Sigmoid colon (tissue), 7 donors: Measurements from ENCODE around the gene MYEOV. TPM values are rescaled to one million over a fixed set of nuclear protein-coding genes. Genes with fewer than 3 reads are reported as not detected.

Source experiments
- DNase-seq: peaks from one replicate; pipeline ENCODE4 v3.0.0-alpha.2; 2019
- H3K27ac ChIP-seq, 4 donors: fragments of 200-600 bp; sonication (generic); one replicate each; pipeline ENCODE4 v1.5.1; 2016 to 2019; ENCODE audit warnings: mild to moderate bottlenecking in 1 of 4
- H3K27me3 ChIP-seq, 3 donors: fragments of 200-600 bp; sonication (generic); one replicate each; pipeline ENCODE4 v1.5.1; 2019; ENCODE audit warnings: mild to moderate bottlenecking in 1 of 3
- H3K36me3 ChIP-seq, 4 donors: fragments of 200-600 bp; sonication (generic); one replicate each; pipeline ENCODE4 v1.5.1; 2016 to 2019
- H3K4me1 ChIP-seq, 4 donors: fragments of 200-600 bp; sonication (generic); one replicate each; pipeline ENCODE4 v1.5.1; 2017 to 2019
- H3K4me3 ChIP-seq, 4 donors: fragments of 200-600 bp; sonication (generic); one replicate each; pipeline ENCODE4 v1.5.1; 2017 to 2019; ENCODE audit warnings: mild to moderate bottlenecking in 2 of 4, moderate library complexity in 1 of 4
- H3K9me3 ChIP-seq, 4 donors: fragments of 200-600 bp in 3 of 4; sonication (generic) in 3 of 4; one replicate each; pipeline versions ENCODE4 v1.5.1 to v1.6.1; 2013 to 2019
- EP300 ChIP-seq, 4 donors: sonication (generic); formaldehyde crosslinking; IDR thresholded peaks; one replicate each; pipeline ENCODE4 v1.6.1; 2017; ENCODE audit warnings: antibody characterized with exemption in 4 of 4
- POLR2A ChIP-seq, 2 donors: fragments of 450-650 bp; IDR thresholded peaks; one replicate each; pipeline ENCODE4 v1.6.1; 2016; ENCODE audit warnings: antibody characterized with exemption in 2 of 2, mild to moderate bottlenecking in 2 of 2, moderate library complexity in 2 of 2
- POLR2AphosphoS5 ChIP-seq, 4 donors: sonication (generic); formaldehyde crosslinking; IDR thresholded peaks; one replicate each; pipeline ENCODE4 v1.6.1; 2017; ENCODE audit warnings: antibody characterized with exemption in 4 of 4
- WGBS, 2 donors: extraction: QIAGEN DNeasy Blood & Tissue Kit; methylation state at CpG; one replicate each; pipeline ENCODE4 v1.1.7; 2013; 5-methylcytosine and 5-hydroxymethylcytosine counted together
- intact Hi-C: fragments of 100-400 bp; cut with DNase I; formaldehyde crosslinking; loops from one replicate; pipeline ENCODE4 v1.15.1; 2023
- polyA plus RNA-seq, 3 donors: library from polyadenylated mRNA; stranded (reverse); fragments of 200-250 nt; gene quantifications; one replicate each; pipeline ENCODE4 v1.2.3, GENCODE V29; 2013
- total RNA-seq, 4 donors: library from RNA; depleted of rRNA; stranded (reverse); fragments of >200 nt; gene quantifications; one replicate each; pipeline ENCODE4 v1.1.0, GENCODE V29; 2016
- TF ChIP-seq, protein P1 (sequence below), 4 experiments: fragments of 450-650 bp in 3 of 4; fragments of 200-600 bp in 1 of 4; IDR thresholded peaks; one replicate each; pipeline ENCODE4 v1.5.1; 2016 to 2019; ENCODE audit warnings: antibody characterized with exemption in 4 of 4, mild to moderate bottlenecking in 3 of 4, moderate library complexity in 2 of 4
- donor health status: healthy with polysubstance abuse.
- donor health status: Bipolar disorder and iron deficiency.
- donor health status: healthy.

MYEOV gene
- total and polyA plus RNA-seq, 7 donors, result 1.2 to 11.1 (median 10.1) TPM; not detected in 4

DNA sequence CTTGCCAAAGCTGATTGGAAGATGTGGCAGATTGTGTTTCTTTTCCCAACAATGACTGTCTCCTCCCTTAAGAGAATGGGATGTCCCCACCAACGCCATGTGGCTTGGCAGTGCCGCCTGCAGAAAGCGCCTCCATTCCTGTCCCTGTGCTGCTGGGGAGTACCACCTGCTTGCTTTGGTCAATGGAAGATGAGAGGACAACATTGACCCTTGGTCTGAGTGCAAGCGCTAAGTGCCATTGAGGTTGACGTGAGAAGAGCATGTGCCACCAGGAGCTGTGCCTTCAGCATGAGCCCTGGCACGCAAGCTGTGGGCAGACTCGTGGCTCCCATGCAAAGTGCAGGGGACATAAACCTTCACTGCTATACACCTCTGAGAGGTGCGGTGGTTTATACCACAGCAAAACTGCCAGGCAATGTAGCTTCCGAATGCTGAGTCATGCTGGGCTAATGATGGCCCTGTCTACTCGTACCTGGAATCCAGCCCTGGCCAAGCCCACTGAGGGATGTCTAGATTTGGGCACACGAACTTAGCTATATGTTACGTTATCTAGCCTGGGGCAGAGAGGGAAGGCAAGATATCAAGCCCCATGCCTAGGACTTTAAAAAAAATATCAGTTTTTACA is 41.9 kb downstream of the MYEOV start:
- 83 to 89% methylated on average over 12 of the region's 12 CpGs for whole genome bisulfite sequencing, 2 donors
- intact Hi-C loops, result no loop called here
- DNase-seq, result no peak
- Histone ChIP-seq H3K27me3 (peaks cover 0 to under 1% (median 0%) of the 10 kb centered on the region in 3 donors), H3K4me1 (no peaks in the 10 kb centered on the region), H3K27ac (no peak overlapping the region), H3K4me3 (no peak overlapping the region), H3K36me3 (no peaks in the 10 kb centered on the region), H3K9me3 (peaks cover 0 to 2% (median 0%) of the 10 kb centered on the region in 4 donors)
- TF ChIP-seq EP300 (IDR thresholded peaks at IDR 0.05), result no peak

GRCh38 chr11:69337211-69337721 is 43.3 kb downstream of the MYEOV start:
- Histone ChIP-seq H3K27me3 (peaks cover 0 to 2% (median 0%) of the 10 kb centered on the region in 3 donors), H3K4me1 (no peaks in the 10 kb centered on the region), H3K9me3 (no peaks in the 10 kb centered on the region), H3K36me3 (no peaks in the 10 kb centered on the region), H3K27ac (no peak overlapping the region), H3K4me3 (no peak overlapping the region)
- intact Hi-C loops, result no loop called here
- no peak for DNase-seq
- 4 to 18% methylated on average over 6 of the region's 6 CpGs for WGBS, 2 donors
- TF ChIP-seq POLR2AphosphoS5 (IDR thresholded peaks at IDR 0.05), result no peak
- TF ChIP-seq, protein P1, sequence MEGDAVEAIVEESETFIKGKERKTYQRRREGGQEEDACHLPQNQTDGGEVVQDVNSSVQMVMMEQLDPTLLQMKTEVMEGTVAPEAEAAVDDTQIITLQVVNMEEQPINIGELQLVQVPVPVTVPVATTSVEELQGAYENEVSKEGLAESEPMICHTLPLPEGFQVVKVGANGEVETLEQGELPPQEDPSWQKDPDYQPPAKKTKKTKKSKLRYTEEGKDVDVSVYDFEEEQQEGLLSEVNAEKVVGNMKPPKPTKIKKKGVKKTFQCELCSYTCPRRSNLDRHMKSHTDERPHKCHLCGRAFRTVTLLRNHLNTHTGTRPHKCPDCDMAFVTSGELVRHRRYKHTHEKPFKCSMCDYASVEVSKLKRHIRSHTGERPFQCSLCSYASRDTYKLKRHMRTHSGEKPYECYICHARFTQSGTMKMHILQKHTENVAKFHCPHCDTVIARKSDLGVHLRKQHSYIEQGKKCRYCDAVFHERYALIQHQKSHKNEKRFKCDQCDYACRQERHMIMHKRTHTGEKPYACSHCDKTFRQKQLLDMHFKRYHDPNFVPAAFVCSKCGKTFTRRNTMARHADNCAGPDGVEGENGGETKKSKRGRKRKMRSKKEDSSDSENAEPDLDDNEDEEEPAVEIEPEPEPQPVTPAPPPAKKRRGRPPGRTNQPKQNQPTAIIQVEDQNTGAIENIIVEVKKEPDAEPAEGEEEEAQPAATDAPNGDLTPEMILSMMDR (IDR thresholded peaks at IDR 0.05), result no peak
- TF ChIP-seq EP300 (IDR thresholded peaks at IDR 0.05), result no peak
- no peak for TF ChIP-seq POLR2A (IDR thresholded peaks at IDR 0.05)

GRCh38 chr11:69339041-69339733 is 45.2 kb downstream of the MYEOV start:
- WGBS, 2 donors, result 86 to 95% methylated on average over 12 of the region's 12 CpGs
- H3K27me3 ChIP-seq, result peaks cover 0 to 2% (median 0%) of the 10 kb centered on the region in 3 donors
- H3K36me3 ChIP-seq, result no peaks in the 10 kb centered on the region
- no peaks in the 10 kb centered on the region for H3K9me3 ChIP-seq
- intact Hi-C loops, result no loop called here
- no peaks in the 10 kb centered on the region for H3K4me1 ChIP-seq
- TF ChIP-seq, protein P1 (IDR thresholded peaks at IDR 0.05), result no peak
- no peak for TF ChIP-seq POLR2A (IDR thresholded peaks at IDR 0.05)
- TF ChIP-seq POLR2AphosphoS5 (IDR thresholded peaks at IDR 0.05), result no peak
- TF ChIP-seq EP300 (IDR thresholded peaks at IDR 0.05), result no peak
- H3K27ac ChIP-seq, result no peak overlapping the region
- DNase-seq, result no peak
- H3K4me3 ChIP-seq, result no peak overlapping the region

DNA sequence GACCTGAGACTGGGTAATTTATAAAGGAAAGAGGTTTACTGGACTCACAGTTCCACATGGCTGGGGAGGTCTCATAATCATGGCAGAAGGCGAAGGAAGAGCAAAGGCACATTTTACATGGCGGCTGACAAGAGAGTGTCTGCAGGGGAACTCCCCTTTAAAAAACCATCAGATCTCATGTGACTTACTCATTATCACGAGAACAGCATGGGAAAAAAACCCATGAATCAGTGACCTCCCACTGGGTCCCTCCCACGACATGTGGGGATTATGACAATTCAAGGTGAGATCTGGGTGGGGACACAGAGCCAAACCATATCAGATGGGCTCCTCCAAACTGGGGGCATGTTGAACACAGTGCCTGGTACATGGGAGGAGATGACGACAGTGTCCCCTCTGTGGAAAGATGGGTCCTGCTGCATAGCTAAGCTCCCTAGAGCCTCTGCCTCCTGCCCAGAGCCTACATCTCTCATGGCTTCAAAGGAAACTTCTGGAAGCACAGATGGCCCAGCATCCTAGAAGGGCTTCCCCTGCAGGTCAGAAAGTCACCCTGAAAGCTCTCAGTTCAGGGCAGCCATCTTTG is 46.1 kb downstream of the MYEOV start:
- H3K4me1 ChIP-seq, result no peaks in the 10 kb centered on the region
- WGBS, 2 donors, result 78 to 97% methylated on average over 5 of the region's 5 CpGs
- intact Hi-C loops, result no loop called here
- no peaks in the 10 kb centered on the region for H3K36me3 ChIP-seq
- no peaks in the 10 kb centered on the region for H3K9me3 ChIP-seq
- H3K4me3 ChIP-seq, result no peak overlapping the region
- no peak overlapping the region for H3K27ac ChIP-seq
- TF ChIP-seq EP300 (IDR thresholded peaks at IDR 0.05) (no peak), POLR2A (IDR thresholded peaks at IDR 0.05) (no peak), POLR2AphosphoS5 (IDR thresholded peaks at IDR 0.05) (no peak)
- TF ChIP-seq, protein P1 (IDR thresholded peaks at IDR 0.05), result no peak
- H3K27me3 ChIP-seq, result peaks cover 0 to 2% (median 0%) of the 10 kb centered on the region in 3 donors
- no peak for DNase-seq
